Lower leg skin (tissue), 3 donors: ENCODE data around the gene INTS14.

Source experiments
- POLR2A ChIP-seq, 2 donors: fragments of 450-650 bp; IDR thresholded peaks; one replicate each; pipeline ENCODE4 v1.6.1; 2016 to 2017; ENCODE audit warnings: antibody characterized with exemption in 2 of 2, mild to moderate bottlenecking in 1 of 2, moderate library complexity in 1 of 2
- TF ChIP-seq, protein P1 (sequence below), 3 donors: fragments of 450-650 bp; IDR thresholded peaks; one replicate each; pipeline ENCODE4 v1.5.1; 2016; ENCODE audit warnings: antibody characterized with exemption in 3 of 3, mild to moderate bottlenecking in 3 of 3, moderate library complexity in 2 of 3

DNA sequence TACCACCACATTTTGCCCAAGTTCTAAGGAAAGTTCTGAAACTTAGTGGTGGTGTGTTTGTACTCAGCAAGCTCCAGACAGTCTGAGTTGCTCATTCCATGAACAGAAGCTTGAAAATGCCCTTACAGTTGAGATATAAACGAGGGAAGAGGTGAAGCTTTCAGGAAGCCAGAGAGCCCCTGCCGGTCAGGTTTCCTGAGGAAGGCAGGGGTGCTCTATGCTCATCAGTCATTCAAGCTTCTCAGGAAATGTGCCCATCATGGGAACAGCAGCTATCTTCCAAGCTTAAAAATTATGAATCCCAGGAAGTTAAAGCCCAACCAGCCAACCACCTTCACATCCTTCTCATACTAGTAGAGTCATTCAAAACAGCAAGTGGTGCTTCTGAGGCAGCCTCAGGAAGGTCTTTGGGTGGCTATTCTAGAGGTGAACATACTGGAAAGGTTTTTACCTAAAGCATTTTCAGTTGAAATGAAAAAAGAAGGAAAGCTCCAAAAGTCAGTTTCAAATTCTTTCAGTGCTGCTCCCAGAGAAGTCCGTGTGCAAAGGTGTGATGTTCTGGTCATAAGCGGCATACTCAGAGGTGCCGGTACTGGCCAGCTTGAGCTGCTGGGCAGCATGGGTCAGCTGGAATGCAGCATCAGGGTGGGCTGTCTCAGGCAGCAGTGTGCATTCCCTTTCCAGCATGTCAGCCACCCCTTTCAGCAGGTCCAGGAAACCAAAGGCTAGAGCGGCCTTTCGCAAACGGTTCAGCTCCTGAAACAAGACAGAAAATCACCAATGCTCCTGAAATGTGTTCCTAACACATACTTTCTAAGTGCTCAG lies 31.8 kb downstream of the INTS14 start:
- no peak for TF ChIP-seq POLR2A (IDR thresholded peaks at IDR 0.05)
- TF ChIP-seq, protein P1, sequence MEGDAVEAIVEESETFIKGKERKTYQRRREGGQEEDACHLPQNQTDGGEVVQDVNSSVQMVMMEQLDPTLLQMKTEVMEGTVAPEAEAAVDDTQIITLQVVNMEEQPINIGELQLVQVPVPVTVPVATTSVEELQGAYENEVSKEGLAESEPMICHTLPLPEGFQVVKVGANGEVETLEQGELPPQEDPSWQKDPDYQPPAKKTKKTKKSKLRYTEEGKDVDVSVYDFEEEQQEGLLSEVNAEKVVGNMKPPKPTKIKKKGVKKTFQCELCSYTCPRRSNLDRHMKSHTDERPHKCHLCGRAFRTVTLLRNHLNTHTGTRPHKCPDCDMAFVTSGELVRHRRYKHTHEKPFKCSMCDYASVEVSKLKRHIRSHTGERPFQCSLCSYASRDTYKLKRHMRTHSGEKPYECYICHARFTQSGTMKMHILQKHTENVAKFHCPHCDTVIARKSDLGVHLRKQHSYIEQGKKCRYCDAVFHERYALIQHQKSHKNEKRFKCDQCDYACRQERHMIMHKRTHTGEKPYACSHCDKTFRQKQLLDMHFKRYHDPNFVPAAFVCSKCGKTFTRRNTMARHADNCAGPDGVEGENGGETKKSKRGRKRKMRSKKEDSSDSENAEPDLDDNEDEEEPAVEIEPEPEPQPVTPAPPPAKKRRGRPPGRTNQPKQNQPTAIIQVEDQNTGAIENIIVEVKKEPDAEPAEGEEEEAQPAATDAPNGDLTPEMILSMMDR (IDR thresholded peaks at IDR 0.05) = no peak
